Right lobe of liver (tissue), 6 donors: ENCODE results near the gene KLF15. TPM values are rescaled to one million over a fixed set of nuclear protein-coding genes. Genes with fewer than 3 reads are reported as not detected.

Source experiments
- ATAC-seq, 4 donors: fragments of 200-7000 bp; cut with Tn5 transposase; one replicate each; pipeline ENCODE4 v1.9.1; 2020; ENCODE audit warnings: mild to moderate bottlenecking in 4 of 4, moderate library complexity in 4 of 4
- DNase-seq, 3 donors: peaks; one replicate each; pipeline ENCODE4 v3.0.0-alpha.2; 2020
- H3K27ac ChIP-seq, 3 donors: fragments of 200-600 bp; one replicate each; pipeline ENCODE4 v1.8.0; 2022
- H3K27me3 ChIP-seq, 2 donors: fragments of 200-600 bp; one replicate each; pipeline ENCODE4 v1.8.0; 2022
- H3K36me3 ChIP-seq, 4 donors: fragments of 200-600 bp; sonication (generic) in 1 of 4; one replicate each; pipeline versions ENCODE4 v1.5.1 to v1.8.0; 2017 to 2022; ENCODE audit warnings: control low read depth in 1 of 4
- H3K4me1 ChIP-seq, 4 donors: fragments of 200-600 bp; sonication (generic) in 1 of 4; one replicate each; pipeline versions ENCODE4 v1.5.1 to v1.8.0; 2017 to 2022; ENCODE audit warnings: control low read depth in 1 of 4
- H3K4me3 ChIP-seq, 3 donors: fragments of 200-600 bp; one replicate each; pipeline ENCODE4 v1.8.0; 2022
- H3K9me3 ChIP-seq, 4 donors: fragments of 200-600 bp; sonication (generic) in 1 of 4; one replicate each; pipeline versions ENCODE4 v1.5.1 to v1.8.0; 2017 to 2022; ENCODE audit warnings: control low read depth in 1 of 4
- POLR2A ChIP-seq: fragments of 450-650 bp; IDR thresholded peaks from one replicate; pipeline ENCODE4 v1.6.1; 2017; ENCODE audit warnings: antibody characterized with exemption, mild to moderate bottlenecking
- WGBS: methylation state at CpG from one replicate; pipeline ENCODE4 v1.1.6; 2018; ENCODE audit warnings: low coverage, low lambda C conversion rate; ENCODE audit not compliant: insufficient coverage; ENCODE audit errors: missing lambda C conversion rate; 5-methylcytosine and 5-hydroxymethylcytosine counted together
- intact Hi-C, 2 donors: fragments of 100-400 bp; cut with DNase I; formaldehyde crosslinking; loops; one replicate each; pipeline versions ENCODE4 v1.11.2 to v1.14.1; 2022
- total RNA-seq, 6 experiments: library from RNA; depleted of rRNA in 2 of 6; stranded (reverse); fragments of >200 nt in 2 of 6; fragmentation: NEBNext Ultra II Directional in 3 of 6; extraction: Animal tissue kit (Norgen Biotek cat#: 25700) in 3 of 6; gene quantifications; one replicate each; pipeline versions ENCODE4 v1.1.0 to v1.2.4, GENCODE V29; 2016 to 2023
- TF ChIP-seq, protein P1 (sequence below), 4 donors: fragments of 200-600 bp in 3 of 4; fragments of 450-650 bp in 1 of 4; IDR thresholded peaks; one replicate each; pipeline versions ENCODE4 v1.5.1 to v1.8.0; 2016 to 2022; ENCODE audit warnings: antibody characterized with exemption in 4 of 4, mild to moderate bottlenecking in 2 of 4
- donor health status: DM: no; HTN: yes; CAD: no.
- donor health status: DM: no; HTN: no; CAD: no.
- donor health status: DM: no; HTN: no; CAD: no.
- donor health status: DM: no; HTN: yes; CAD: no.
- donor health status: DM: no; HTN: yes; CAD: no.

KLF15 gene
- total RNA-seq, 6 experiments from 2014 or later, result 14.4 to 112 (median 89.3) TPM

DNA sequence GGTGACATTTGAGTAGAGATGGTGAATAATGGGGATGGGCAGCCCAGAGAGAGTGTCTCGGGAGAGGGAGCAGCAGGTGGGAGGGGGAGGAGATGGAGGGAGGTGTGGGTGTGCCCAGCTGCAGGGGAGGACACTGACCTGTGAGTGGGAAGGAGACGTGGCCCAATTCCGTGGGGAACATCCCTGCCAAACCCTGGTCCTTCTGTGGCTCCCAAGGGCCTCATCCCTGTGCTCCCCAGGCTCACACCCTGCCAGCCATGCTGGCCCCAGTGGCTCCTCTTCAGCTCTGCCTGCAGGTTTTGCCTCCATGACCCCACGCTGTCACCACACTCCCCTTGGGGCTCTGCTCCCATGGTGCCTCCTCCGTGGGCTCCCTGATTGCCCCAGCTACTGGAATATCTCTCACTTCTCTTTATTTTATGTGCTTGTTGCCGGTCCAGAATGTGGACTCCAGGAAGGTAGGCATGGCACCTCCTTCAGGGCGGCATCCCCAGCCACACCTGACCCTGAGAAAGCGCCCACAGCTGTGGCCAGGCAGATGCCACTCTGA is 44.5 kb upstream of the KLF15 start:
- no peak overlapping the region for H3K4me3 ChIP-seq
- H3K27me3 ChIP-seq, result no peaks in the 10 kb centered on the region
- no peak overlapping the region for H3K27ac ChIP-seq
- intact Hi-C loops, result no loop called here
- ATAC-seq (no peak), DNase-seq (peak in 1 of 3 donors; percentile 13)
- no peaks in the 10 kb centered on the region for H3K4me1 ChIP-seq
- no peaks in the 10 kb centered on the region for H3K36me3 ChIP-seq
- no peaks in the 10 kb centered on the region for H3K9me3 ChIP-seq
- WGBS, result 63% methylated on average over 4 of the region's 8 CpGs
- no peak for TF ChIP-seq POLR2A
- TF ChIP-seq, protein P1, sequence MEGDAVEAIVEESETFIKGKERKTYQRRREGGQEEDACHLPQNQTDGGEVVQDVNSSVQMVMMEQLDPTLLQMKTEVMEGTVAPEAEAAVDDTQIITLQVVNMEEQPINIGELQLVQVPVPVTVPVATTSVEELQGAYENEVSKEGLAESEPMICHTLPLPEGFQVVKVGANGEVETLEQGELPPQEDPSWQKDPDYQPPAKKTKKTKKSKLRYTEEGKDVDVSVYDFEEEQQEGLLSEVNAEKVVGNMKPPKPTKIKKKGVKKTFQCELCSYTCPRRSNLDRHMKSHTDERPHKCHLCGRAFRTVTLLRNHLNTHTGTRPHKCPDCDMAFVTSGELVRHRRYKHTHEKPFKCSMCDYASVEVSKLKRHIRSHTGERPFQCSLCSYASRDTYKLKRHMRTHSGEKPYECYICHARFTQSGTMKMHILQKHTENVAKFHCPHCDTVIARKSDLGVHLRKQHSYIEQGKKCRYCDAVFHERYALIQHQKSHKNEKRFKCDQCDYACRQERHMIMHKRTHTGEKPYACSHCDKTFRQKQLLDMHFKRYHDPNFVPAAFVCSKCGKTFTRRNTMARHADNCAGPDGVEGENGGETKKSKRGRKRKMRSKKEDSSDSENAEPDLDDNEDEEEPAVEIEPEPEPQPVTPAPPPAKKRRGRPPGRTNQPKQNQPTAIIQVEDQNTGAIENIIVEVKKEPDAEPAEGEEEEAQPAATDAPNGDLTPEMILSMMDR (IDR thresholded peaks at IDR 0.05), result no peak

GRCh38 chr3:126399756-126400155 is 42.5 kb upstream of the KLF15 start:
- DNase-seq, result peak in 1 of 3 donors; percentile 3
- intact Hi-C loops, result loop anchor here in 1 of 2 donors (10.0 kb wide), 2 partner anchors 145 to 265 kb away; no protein-coding TSS in a partner anchor
- 90% methylated on average over 3 of the region's 4 CpGs for WGBS

GRCh38 chr3:126399351-126399735 is 42.1 kb upstream of the KLF15 start:
- peak in 1 of 3 donors; percentile 6 for DNase-seq
- no peak for TF ChIP-seq POLR2A
- TF ChIP-seq, protein P1 (IDR thresholded peaks at IDR 0.05), result no peak
- no peak overlapping the region for H3K27ac ChIP-seq
- H3K4me3 ChIP-seq, result no peak overlapping the region
- no peaks in the 10 kb centered on the region for H3K9me3 ChIP-seq
- H3K4me1 ChIP-seq, result no peaks in the 10 kb centered on the region
- intact Hi-C loops, result loop anchor here in 1 of 2 donors (10.0 kb wide), 2 partner anchors 145 to 265 kb away; no protein-coding TSS in a partner anchor
- peak in 2 of 4 donors; percentile 46 to 54 for ATAC-seq
- no peaks in the 10 kb centered on the region for H3K36me3 ChIP-seq
- no peaks in the 10 kb centered on the region for H3K27me3 ChIP-seq
- WGBS, result 67% methylated on average over 1 of the region's 1 CpG

More at GRCh38 chr3:126399756-126400155, 42.5 kb upstream of the KLF15 start:
- H3K4me1 ChIP-seq, result no peaks in the 10 kb centered on the region
- H3K9me3 ChIP-seq, result no peaks in the 10 kb centered on the region
- ATAC-seq, result no peak
- TF ChIP-seq, protein P1 (IDR thresholded peaks at IDR 0.05), result no peak
- TF ChIP-seq POLR2A, result no peak
- no peaks in the 10 kb centered on the region for H3K27me3 ChIP-seq
- no peak overlapping the region for H3K27ac ChIP-seq
- H3K36me3 ChIP-seq, result no peaks in the 10 kb centered on the region
- H3K4me3 ChIP-seq, result no peak overlapping the region

DNA sequence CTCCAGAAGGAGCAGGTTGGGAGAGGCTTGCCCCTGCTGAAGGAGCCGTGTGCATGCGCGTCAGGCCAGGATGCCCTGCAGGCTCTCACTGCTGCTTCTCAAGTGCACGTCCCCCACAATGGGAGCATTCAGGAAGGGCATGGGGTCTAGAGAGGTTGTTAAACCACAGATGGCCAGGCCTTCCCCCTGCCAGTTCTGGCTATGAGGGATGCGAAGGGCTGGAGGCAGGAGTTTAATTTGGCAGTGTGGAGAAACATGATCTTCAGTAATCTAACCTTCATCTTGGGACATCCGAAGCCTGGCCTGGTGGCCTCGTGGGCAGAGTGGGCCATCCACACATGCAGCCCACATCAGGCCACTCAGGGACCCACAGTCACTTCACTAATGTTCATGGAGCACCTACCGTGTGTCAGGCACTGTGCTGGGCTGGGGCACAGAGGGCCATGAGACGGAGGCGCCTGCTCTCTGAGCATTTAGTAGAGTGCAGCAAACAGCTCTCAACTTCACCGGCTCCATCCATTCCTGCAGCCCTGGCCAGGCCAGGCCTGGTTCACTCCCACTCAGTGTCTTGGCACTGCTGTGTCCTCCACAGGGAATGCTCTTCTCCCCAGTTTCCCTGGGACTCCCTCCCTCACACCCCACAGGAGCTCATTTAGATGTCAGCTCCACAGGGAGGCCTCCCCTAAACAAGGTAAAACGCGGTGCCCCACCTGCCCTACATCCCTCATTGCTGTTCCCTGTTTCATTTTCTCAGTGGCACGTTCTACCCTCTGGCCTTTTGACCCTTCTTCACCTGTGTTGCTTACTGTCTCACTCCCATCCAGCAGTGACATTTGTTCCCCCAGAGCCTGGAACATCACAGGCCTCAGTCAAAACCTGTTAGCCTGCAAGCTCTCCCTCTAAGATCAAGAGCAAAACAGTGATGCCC is 41.5 kb upstream of the KLF15 start:
- no peak overlapping the region for H3K27ac ChIP-seq
- DNase-seq, result peak in 1 of 3 donors; percentile 18

More for the DNA sequence above, 41.5 kb upstream of the KLF15 start:
- Histone ChIP-seq H3K4me1 (no peaks in the 10 kb centered on the region), H3K9me3 (no peaks in the 10 kb centered on the region), H3K27me3 (no peaks in the 10 kb centered on the region), H3K36me3 (no peaks in the 10 kb centered on the region), H3K4me3 (no peak overlapping the region)
- ATAC-seq, result no peak
- no peak for TF ChIP-seq POLR2A
- TF ChIP-seq, protein P1 (IDR thresholded peaks at IDR 0.05), result no peak
- intact Hi-C loops, result loop anchor here in 1 of 2 donors (10.0 kb wide), 2 partner anchors 144 to 264 kb away; no protein-coding TSS in a partner anchor
- WGBS, result 79% methylated on average over 6 of the region's 14 CpGs
